ENCODE results near the gene CRELD2.

The CRELD2 gene

DNA sequence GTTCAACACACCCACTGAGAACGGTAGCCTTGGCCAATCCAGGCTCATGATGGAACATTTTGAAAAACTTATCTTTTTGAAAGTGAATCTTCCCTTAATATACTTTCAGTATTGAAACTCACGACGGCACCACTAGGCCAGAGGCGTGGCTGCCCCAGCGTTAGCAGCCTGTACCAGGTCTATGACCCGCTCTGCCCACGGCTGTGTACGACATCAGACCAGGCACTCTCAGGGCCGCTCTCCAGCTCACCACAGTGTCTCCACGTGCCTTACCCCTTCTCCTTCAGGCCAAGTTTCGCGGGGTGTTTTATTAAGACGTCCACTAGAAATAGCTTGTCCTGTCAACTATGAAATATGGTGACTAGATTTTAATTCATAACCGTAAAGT is 31.4 kb upstream of the CRELD2 start:
- DNase-seq, result no peak

DNA sequence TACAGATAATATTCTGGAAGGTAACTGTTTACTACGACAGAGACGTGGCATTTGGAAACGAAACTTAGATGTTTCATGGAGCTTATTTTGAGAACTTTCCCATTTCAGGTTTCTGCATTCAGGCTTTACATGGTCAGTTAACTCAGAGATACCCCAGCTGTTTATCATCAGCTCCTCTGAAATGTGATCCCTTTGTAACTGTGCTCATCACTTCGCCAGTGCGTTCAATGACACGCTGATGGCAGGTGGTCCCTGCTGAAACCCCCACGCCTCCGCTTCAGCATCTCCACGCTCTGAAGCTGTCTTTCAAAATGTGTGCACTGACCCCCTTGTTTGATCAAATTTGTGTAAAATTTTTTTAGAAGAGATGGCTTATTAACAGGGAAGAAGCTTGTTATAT is 30.7 kb upstream of the CRELD2 start:
- DNase-seq, result no peak
- intact Hi-C loops (cut with DNase I), result no loop called here

More for the DNA sequence above, 31.4 kb upstream of the CRELD2 start:
- intact Hi-C loops (cut with DNase I), result no loop called here

DNA sequence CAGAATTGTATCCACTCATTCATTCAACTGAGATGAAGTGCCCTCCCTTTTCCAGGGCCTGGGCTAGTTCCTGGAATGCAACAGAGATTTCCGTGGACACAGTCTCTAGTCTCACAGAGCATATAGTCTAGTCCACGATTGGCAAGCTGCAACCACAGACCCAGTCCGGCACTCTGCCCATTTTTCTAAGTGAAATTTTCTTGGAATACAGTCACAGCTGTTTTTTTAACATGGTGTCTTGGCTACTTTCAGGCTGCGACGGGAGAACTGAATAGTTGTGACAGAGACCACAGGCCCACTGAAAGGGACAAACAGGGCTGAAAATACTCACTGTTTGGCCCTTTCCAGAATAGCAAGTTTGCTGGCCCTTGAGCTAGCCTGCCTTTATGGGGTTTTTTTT is 29.4 kb upstream of the CRELD2 start:
- peak in 1 of 10 donors; percentile 65 for DNase-seq
- intact Hi-C loops (cut with DNase I), result no loop called here

GRCh38 chr22:49892226-49892899 is 26.1 kb upstream of the CRELD2 start:
- DNase-seq, result peak in 7 of 10 donors; percentile 42 to 94 (median 54)
- intact Hi-C loops (cut with DNase I), result no loop called here

- intact Hi-C loops (cut with DNase I), result no loop called here
- DNase-seq, result no peak
Measured at GRCh38 chr22:49893025-49893424, 25.4 kb upstream of the CRELD2 start.

DNA sequence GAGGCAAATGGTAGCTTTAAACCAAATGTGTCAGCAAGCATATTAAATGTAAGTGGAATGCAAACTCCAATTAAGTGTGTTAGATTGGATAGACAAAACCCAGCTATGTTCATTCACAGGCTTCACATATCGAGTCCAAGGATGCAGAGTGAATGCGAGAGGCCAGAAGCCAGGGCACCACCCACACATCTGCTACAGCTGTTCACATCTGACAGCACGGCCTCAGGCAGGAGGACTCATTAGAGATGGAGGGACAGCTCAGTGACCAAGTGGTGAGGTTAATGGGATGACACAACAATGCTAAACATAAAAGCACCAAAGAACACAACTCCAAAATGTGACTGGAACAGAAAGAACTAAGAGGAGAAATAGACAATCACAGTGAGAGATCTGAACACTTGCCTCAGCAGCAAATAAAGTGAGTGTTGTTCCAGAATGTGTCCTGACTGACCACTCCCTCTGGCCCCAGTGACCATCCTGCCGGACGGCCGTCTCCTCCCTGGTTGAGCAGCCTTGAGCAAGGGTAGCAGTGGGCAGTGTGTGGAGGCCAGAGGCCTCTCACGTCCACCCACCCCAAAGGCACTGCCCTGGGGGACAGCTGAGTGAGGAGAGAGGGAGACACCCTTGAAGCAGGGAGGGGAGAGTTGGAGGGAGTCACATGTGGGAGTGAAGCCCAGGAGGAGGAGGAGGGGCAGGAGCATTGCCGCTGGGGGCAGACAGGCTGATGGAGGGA is 23.9 kb upstream of the CRELD2 start:
- intact Hi-C loops (cut with DNase I), result no loop called here
- peak in 2 of 10 donors; percentile 45 to 65 for DNase-seq

DNA sequence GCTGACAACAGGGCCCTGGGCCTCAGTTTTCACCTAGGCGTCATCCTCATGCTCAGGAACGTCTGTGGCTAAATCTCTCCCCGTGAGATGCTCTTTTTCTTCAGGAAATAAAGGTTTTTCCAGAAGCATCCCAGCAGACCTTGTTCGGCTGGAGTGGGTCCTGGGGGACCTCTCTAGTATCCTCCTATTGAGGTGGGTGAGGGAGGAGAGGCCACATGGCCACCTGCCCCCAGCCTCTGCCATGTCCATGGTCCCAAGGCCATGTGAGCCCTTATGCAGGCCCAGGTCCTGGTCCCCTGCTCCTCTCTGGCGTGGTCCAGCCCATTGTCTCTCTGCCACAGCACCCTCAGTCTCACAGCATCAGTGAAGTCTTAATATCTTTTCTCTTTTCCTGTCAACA is 22.2 kb upstream of the CRELD2 start:
- intact Hi-C loops (cut with DNase I), result no loop called here
- DNase-seq, result peak in 2 of 10 donors; percentile 33 to 65

DNA sequence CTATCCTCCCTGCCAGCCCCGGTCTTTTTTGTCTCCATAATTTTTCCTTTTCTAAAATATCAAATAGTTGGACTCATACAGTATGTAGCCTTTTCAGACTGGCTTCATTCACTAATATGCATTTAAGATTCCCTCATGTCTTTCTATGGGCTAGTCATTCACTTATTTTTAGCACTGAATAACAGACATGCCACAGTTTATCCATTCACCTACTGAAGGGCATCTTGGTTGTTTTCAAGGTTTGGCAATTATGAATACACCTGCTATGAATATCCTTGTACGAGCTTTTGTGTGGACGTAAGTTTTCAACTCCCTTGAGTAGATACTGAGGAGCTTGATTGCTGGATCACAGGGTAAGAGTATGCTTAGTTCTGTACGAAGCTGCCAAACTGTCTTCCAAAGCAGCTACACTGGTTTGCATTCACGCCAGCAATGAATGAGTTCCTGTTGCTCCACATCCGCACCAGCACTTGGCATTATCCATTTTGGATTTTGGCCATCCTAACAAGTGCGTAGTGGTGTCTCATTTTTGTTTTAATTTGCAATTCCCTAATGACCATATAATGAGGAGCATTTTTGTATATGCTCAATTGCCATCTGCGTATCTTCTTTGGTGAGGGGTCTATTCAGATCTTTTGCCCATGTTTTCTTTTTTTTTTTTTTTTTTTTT is 21.3 kb upstream of the CRELD2 start:
- intact Hi-C loops (cut with DNase I), result no loop called here
- no peak for DNase-seq

GRCh38 chr22:49899530-49899929 is 18.9 kb upstream of the CRELD2 start:
- peak in 1 of 10 donors; percentile 22 for DNase-seq
- intact Hi-C loops (cut with DNase I), result no loop called here

GRCh38 chr22:49900441-49901230 is 17.8 kb upstream of the CRELD2 start:
- peak in 3 of 10 donors; percentile 76 to 82 (median 82) for DNase-seq
- intact Hi-C loops (cut with DNase I), result no loop called here

DNA sequence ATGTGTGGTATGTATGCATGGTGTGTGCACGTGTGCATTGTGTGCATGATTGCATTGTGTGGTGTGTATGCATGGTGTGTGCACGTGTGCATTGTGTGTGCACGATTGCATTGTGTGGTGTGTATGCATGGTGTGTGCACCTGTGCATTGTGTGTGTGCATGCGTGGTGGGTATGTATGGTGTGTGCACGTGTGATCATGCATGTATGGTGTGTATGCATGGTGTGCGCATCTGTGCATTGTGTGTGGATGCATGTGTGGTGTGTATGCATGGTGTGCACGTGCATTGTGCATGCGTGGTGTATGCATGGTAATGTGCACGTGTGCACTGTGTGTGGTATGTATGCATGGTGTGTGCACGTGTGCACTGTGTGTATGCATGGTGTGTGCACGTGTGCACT is 17.0 kb upstream of the CRELD2 start:
- peak in 1 of 10 donors; percentile 14 for DNase-seq
- intact Hi-C loops (cut with DNase I), result no loop called here

DNA sequence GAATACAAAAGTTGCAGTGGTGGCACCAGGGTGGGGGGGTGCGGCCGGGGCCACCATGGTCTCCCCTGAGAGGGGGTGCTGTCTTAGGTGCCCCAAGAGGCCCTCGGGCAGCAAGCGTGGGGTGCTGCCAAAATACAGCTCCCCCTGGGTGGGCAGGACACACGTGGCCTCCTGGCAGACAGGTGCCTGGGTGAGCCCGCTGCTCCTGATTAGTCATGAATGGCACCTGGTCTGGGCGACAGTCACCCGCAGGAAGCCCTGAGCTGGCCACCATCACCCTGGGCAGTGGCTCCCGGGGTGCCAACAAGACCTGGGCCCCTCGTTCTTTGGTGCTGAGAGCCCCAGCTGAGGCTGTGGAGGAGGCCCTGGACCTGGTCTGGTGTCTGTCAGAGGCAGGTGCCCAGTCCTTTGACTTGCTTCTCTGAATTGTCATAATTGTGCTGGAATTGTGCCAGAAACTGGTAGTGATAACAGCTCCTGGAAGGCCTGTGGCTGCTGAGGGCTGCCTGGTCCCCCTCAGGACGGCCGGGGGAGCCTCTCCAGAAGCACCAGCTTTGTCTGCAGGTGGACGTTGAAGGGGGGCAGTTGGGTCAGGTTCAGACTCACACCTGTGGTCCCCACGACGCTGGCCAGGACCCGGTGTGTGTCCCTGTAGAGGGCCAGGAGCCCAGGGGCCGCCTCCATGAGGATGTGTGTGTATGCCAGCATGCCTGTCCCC is 15.0 kb upstream of the CRELD2 start:
- intact Hi-C loops (cut with DNase I), result no loop called here
- DNase-seq, result peak in 3 of 10 donors; percentile 59 to 77 (median 61)

GRCh38 chr22:49904040-49904369 is 14.4 kb upstream of the CRELD2 start:
- peak in 3 of 10 donors; percentile 58 to 68 (median 66) for DNase-seq
- intact Hi-C loops (cut with DNase I), result no loop called here

DNA sequence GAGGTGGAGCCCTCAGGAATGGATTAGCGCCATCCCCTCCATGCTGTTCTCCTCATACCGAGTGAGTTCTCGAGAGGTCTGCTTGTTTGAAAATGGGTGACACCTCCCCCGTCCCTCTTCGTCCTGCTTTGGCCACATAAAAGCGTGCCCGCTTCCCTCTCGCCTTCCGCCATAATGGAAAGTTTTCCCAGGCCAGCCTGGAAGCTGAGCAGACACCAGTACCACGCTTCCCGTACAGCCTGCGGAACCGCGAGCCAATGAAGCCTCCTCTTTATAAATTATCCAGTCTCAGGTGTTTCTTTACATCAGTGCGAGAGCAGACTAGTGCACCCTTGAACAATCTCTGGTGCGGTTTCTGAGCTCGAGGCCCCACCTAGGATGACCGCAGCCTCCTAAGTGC is 13.0 kb upstream of the CRELD2 start:
- intact Hi-C loops (cut with DNase I), result no loop called here
- DNase-seq, result peak in 2 of 10 donors; percentile 19 to 61

- intact Hi-C loops (cut with DNase I), result no loop called here
- DNase-seq, result peak in 3 of 10 donors; percentile 43 to 77 (median 74)
Measured at GRCh38 chr22:49906071-49906798, 12.2 kb upstream of the CRELD2 start.

- intact Hi-C loops (cut with DNase I), result no loop called here
- peak in 2 of 10 donors; percentile 57 to 78 for DNase-seq
Measured at GRCh38 chr22:49906799-49907290, 11.6 kb upstream of the CRELD2 start.

DNA sequence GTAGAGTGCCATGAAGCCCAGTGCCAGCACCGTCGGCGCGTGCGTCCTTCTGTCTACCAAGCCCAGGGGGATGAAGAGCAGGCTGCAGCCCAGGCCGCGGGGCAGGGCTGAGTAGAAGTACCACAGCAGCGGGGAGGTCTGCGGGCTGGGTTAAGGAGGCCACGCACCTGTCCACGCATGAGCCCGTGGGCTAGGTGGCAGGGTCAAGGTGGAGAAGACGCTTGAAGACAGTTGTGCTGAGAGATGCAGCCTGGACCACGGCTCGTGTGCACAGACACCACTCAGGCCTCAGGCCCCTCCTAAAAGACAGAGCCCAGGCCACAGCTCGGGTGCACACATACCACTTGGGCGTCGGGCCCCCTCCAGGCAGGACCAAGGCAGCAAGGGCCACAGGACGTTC is 10.6 kb upstream of the CRELD2 start:
- intact Hi-C loops (cut with DNase I), result no loop called here
- peak in 3 of 10 donors; percentile 25 to 84 (median 67) for DNase-seq

DNA sequence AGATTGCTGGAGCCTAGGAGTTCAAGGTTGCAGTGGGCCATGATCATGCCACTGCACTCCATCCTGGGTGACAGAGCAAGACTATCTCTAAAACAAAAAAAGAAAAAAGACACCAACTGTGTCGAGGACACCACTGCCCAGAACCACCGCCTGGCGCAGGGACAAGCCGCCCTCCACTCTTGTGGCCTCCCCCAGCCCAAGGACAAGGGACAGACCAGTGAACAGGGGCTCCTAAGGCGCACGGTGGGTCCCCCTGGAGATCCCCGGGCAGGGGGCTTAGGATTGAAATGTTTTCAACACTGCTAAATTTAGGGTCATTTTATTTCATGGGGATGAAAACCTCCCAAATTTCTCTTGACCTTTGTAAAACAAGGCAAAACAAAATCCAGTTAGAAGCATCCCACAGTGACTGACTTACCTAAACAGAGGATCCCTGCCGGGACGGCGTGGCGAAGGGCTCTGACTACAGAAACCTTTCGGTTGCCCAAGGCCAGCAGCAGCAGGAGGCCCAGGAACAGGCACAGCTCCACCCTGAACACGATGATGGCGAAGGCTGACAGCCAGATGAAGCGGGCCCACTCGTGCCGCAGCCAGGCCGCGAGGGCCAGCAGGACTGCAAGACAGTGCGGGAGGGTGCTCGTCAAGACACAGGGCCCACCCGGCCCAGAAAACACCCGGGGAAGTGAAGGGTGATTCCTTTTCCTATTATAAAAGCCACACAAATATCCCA is 8.8 kb upstream of the CRELD2 start:
- intact Hi-C loops (cut with DNase I), result no loop called here
- DNase-seq, result peak in 3 of 10 donors; percentile 64 to 82 (median 66)

All from posterior cingulate gyrus (tissue), 11 donors.